AG04450 (cell line): Measurements from ENCODE around the gene AKNAD1. TPM values are rescaled to one million over a fixed set of nuclear protein-coding genes. Genes with fewer than 3 reads are reported as not detected.

Source experiments
- CTCF ChIA-PET: fragments of 300-600, 350-600 bp; formaldehyde crosslinking; extraction: SDS; loops from one replicate; lab custom pipeline; 2022; ENCODE audit warnings: antibody characterized with exemption, inconsistent platforms; lab: Charles Lee
- POLR2A ChIA-PET: fragments of 350-600 bp; formaldehyde crosslinking; extraction: SDS; loops from one replicate; lab custom pipeline; 2021; ENCODE audit warnings: antibody characterized with exemption, inconsistent platforms; lab: Yijun Ruan, JAX
- DNase-seq: peaks from one replicate; pipeline ENCODE4 v3.0.0-alpha.2; 2011; ENCODE audit warnings: low read depth, low spot score
- H3K27ac ChIP-seq: one replicate; pipeline ENCODE4 v1.5.1; 2012; ENCODE audit warnings: low read depth, low read length, control low read depth
- H3K27me3 ChIP-seq: one replicate; pipeline ENCODE4 v1.6.0; 2012; ENCODE audit warnings: low read length; ENCODE audit not compliant: control insufficient read depth, insufficient read depth
- H3K4me3 ChIP-seq: 2 replicates; pipeline ENCODE4 v1.5.1; 2011; ENCODE audit warnings: mild to moderate bottlenecking, low read depth, low read length, control low read depth
- H3K9me3 ChIP-seq: 2 replicates; pipeline ENCODE4 v1.5.1; 2012; ENCODE audit warnings: low read length; ENCODE audit not compliant: control insufficient read depth, insufficient read depth
- polyA plus RNA-seq: library from polyadenylated mRNA; depleted of rRNA; stranded (reverse); fragments of >200 nt; gene quantifications from 2 replicates; pipeline ENCODE4 v1.2.3, GENCODE V29; 2011
- TF ChIP-seq, protein P1 (sequence below): IDR thresholded peaks from 2 replicates; pipeline ENCODE4 v1.5.1; 2011; ENCODE audit warnings: low read depth, low read length, control low read depth, inconsistent platforms

AKNAD1 gene
- polyA plus RNA-seq, 1 experiment: 0.86 TPM

DNA sequence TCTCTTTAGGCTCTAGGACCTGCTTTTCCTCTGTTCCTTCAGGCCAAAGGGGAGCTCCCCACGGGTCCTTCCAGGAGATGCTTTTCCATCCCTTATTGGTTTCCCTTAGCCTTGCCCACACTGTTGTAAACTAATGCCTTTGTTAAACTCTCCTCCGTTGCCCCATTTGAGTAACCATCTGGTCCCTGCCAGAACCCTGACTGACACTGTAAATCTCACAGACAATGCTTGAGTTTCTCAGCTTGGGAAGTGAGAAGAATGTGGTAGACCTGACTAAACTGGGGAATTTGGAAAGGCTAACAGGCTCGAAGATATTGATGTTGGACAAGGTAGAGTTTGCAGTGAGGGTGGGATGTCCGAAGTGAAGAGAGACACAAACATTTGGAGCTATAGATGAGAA, 11.4 kb downstream of the AKNAD1 start:
- POLR2A ChIA-PET: no interaction called here

GRCh38 chr1:108843390-108844137, 13.3 kb downstream of the AKNAD1 start:
- TF ChIP-seq, protein P1, sequence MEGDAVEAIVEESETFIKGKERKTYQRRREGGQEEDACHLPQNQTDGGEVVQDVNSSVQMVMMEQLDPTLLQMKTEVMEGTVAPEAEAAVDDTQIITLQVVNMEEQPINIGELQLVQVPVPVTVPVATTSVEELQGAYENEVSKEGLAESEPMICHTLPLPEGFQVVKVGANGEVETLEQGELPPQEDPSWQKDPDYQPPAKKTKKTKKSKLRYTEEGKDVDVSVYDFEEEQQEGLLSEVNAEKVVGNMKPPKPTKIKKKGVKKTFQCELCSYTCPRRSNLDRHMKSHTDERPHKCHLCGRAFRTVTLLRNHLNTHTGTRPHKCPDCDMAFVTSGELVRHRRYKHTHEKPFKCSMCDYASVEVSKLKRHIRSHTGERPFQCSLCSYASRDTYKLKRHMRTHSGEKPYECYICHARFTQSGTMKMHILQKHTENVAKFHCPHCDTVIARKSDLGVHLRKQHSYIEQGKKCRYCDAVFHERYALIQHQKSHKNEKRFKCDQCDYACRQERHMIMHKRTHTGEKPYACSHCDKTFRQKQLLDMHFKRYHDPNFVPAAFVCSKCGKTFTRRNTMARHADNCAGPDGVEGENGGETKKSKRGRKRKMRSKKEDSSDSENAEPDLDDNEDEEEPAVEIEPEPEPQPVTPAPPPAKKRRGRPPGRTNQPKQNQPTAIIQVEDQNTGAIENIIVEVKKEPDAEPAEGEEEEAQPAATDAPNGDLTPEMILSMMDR: no peak
- ChIA-PET POLR2A (no interaction called here), CTCF (interaction anchor here (1.0 to 2.0 kb wide), 2 partner anchors 8 to 15 kb away, joined by 3 to 5 read pairs; no protein-coding TSS in a partner anchor)
- Histone ChIP-seq H3K4me3 (no peak overlapping the region), H3K27me3 (peaks cover 2% of the 10 kb centered on the region), H3K27ac (no peak overlapping the region), H3K9me3 (no peaks in the 10 kb centered on the region; the same call in 1 of the 2 replicates)
- no peak for DNase-seq

More for the DNA sequence above, 11.4 kb downstream of the AKNAD1 start:
- TF ChIP-seq, protein P1: no peak
- Histone ChIP-seq H3K27me3 (peaks cover 2% of the 10 kb centered on the region), H3K27ac (no peak overlapping the region), H3K9me3 (no peaks in the 10 kb centered on the region), H3K4me3 (no peak overlapping the region)
- CTCF ChIA-PET: no interaction called here
- no peak for DNase-seq

- H3K4me3 ChIP-seq: no peak overlapping the region
- CTCF ChIA-PET: interaction anchor here (1.0 to 3.6 kb wide), 3 partner anchors 9 to 15 kb away, joined by 3 to 27 read pairs (median 5); no protein-coding TSS in a partner anchor
- no peak overlapping the region for H3K27ac ChIP-seq
- no peak for DNase-seq
- no peaks in the 10 kb centered on the region; the same call in 1 of the 2 replicates for H3K9me3 ChIP-seq
- POLR2A ChIA-PET: no interaction called here
- TF ChIP-seq, protein P1: no peak
- peaks cover 2% of the 10 kb centered on the region for H3K27me3 ChIP-seq
Measured at GRCh38 chr1:108842525-108843181, 14.2 kb downstream of the AKNAD1 start.

- H3K27me3 ChIP-seq: peaks cover 2% of the 10 kb centered on the region
- H3K9me3 ChIP-seq: no peaks in the 10 kb centered on the region; the same call in 1 of the 2 replicates
- H3K4me3 ChIP-seq: no peak overlapping the region
- ChIA-PET POLR2A (no interaction called here), CTCF (interaction anchor here (0.5 to 3.6 kb wide), 4 partner anchors 10 to 57 kb away, joined by 3 to 27 read pairs (median 4); no protein-coding TSS in a partner anchor)
- no peak for DNase-seq
- no peak overlapping the region for H3K27ac ChIP-seq
- TF ChIP-seq, protein P1: no peak
Measured at GRCh38 chr1:108841703-108842102, 15.2 kb downstream of the AKNAD1 start.

DNA sequence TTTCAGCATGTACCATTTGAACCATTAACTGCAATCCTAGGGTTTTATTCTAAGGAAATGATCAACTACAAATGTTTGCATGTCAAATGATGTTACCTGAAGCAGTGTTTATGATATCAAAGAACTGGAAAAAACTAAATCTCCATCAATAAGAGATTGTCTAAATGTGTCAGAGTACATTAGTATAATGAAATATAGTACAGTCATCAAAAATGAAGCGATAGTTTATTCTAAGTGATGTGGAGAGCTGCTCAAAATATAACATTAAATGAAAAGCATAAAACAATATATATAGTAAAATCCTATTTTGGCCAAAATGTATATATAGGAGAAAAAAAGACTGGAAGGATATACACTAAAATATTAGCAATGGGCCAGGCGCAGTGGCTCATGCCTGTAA, 24.0 kb downstream of the AKNAD1 start:
- no peaks in the 10 kb centered on the region for H3K27me3 ChIP-seq
- ChIA-PET POLR2A (no interaction called here), CTCF (no interaction called here)
- no peak overlapping the region for H3K4me3 ChIP-seq
- no peak for DNase-seq
- H3K27ac ChIP-seq: no peak overlapping the region
- TF ChIP-seq, protein P1: no peak
- no peaks in the 10 kb centered on the region for H3K9me3 ChIP-seq
